SK-N-SH (cell line): ENCODE measurements around the gene CCT6A.

Experiments used
- EP300 ChIP-seq, 2 experiments: IDR thresholded peaks; 2 replicates each; pipeline versions ENCODE4 v1.4.0 to v1.6.1; 2012; ENCODE audit warnings: borderline replicate concordance in 1 of 2, low read depth in 1 of 2, low read length in 1 of 2
- GABPA ChIP-seq: IDR thresholded peaks from 2 replicates; pipeline ENCODE4 v1.4.0; 2012; ENCODE audit warnings: low read depth, mild to moderate bottlenecking
- JUND ChIP-seq: IDR thresholded peaks from 2 replicates; pipeline ENCODE4 v1.4.0; 2012
- POLR2AphosphoS5 ChIP-seq: IDR thresholded peaks from 2 replicates; pipeline ENCODE4 v1.6.1; 2012; ENCODE audit warnings: low read depth, low read length
- SMC3 ChIP-seq: IDR thresholded peaks from 2 replicates; pipeline ENCODE4 v1.6.1; 2012; ENCODE audit warnings: low read depth, low read length, improper control_type of control experiment
- TF ChIP-seq, protein P1 (sequence below): fragments of 150-350 bp; IDR thresholded peaks from 2 replicates; pipeline ENCODE4 v1.6.1; 2017; ENCODE audit warnings: antibody characterized with exemption, low read length, low read depth, borderline replicate concordance
- TF ChIP-seq, protein P2 (sequence below): fragments of 200-600 bp; sonication (generic); IDR thresholded peaks from 2 replicates; pipeline ENCODE4 v1.6.1; 2017; ENCODE audit warnings: antibody characterized with exemption, mild to moderate bottlenecking, moderate library complexity

DNA sequence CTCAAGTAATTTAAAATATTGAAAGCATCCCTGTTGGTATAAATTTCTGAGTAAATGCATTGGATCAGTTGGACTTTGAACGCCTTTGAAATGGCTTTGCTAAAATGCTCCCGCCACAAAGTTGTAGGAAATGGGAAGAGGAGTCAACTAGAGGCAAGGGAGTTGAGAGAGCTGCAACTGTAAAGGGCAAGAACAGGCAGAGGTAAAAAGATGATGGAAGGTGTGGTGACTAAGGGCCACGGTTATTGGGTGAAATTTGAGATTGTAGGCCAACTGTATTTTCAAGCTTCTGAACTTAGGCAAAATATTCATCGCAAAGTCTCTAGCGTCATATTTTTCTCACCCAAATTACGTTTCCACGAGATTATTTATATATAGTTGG, 11.9 kb downstream of the CCT6A start:
- TF ChIP-seq, protein P1, sequence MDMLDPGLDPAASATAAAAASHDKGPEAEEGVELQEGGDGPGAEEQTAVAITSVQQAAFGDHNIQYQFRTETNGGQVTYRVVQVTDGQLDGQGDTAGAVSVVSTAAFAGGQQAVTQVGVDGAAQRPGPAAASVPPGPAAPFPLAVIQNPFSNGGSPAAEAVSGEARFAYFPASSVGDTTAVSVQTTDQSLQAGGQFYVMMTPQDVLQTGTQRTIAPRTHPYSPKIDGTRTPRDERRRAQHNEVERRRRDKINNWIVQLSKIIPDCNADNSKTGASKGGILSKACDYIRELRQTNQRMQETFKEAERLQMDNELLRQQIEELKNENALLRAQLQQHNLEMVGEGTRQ: no peak
- TF ChIP-seq, protein P2, sequence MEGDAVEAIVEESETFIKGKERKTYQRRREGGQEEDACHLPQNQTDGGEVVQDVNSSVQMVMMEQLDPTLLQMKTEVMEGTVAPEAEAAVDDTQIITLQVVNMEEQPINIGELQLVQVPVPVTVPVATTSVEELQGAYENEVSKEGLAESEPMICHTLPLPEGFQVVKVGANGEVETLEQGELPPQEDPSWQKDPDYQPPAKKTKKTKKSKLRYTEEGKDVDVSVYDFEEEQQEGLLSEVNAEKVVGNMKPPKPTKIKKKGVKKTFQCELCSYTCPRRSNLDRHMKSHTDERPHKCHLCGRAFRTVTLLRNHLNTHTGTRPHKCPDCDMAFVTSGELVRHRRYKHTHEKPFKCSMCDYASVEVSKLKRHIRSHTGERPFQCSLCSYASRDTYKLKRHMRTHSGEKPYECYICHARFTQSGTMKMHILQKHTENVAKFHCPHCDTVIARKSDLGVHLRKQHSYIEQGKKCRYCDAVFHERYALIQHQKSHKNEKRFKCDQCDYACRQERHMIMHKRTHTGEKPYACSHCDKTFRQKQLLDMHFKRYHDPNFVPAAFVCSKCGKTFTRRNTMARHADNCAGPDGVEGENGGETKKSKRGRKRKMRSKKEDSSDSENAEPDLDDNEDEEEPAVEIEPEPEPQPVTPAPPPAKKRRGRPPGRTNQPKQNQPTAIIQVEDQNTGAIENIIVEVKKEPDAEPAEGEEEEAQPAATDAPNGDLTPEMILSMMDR: no peak
- TF ChIP-seq SMC3: no peak
- no peak for TF ChIP-seq EP300 (IDR thresholded peaks at IDR 0.05; ENCODE audit: borderline replicate concordance in 1 of 2, low read depth in 1 of 2, low read length in 1 of 2)
- TF ChIP-seq JUND: no peak
- TF ChIP-seq GABPA: no peak
- TF ChIP-seq POLR2AphosphoS5: no peak
